HepG2 (cell line): ENCODE data around the gene IGHMBP2.
"Not testable (repeated sequence)": the region's sequence is repeated elsewhere in the genome, so short reads cannot be mapped to it uniquely, and the experiment has no call there.

Source experiments
- BHLHE40 ChIP-seq: IDR thresholded peaks from 2 replicates; pipeline ENCODE4 v1.6.1; 2011; ENCODE audit warnings: low read length, improper control_type of control experiment
- GLI4 ChIP-seq: sonication (generic); formaldehyde crosslinking; IDR thresholded peaks from 2 replicates; pipeline ENCODE4 v1.5.1; 2020; ENCODE audit warnings: missing genetic modification reagents, mild to moderate bottlenecking, moderate library complexity, borderline replicate concordance
- HMG20B ChIP-seq: conservative IDR thresholded peaks from 2 replicates; pipeline ENCODE4 v1.6.1; 2016; ENCODE audit warnings: missing genetic modification reagents, missing compliant biosample characterization
- HMGXB4 ChIP-seq, 2 experiments: sonication (generic) in 1 of 2; formaldehyde crosslinking in 1 of 2; IDR thresholded peaks; 2 replicates each; pipeline versions ENCODE4 v1.4.0 to v1.6.1; 2018 to 2020; ENCODE audit warnings: missing genetic modification reagents in 2 of 2, borderline replicate concordance in 1 of 2, low read depth in 1 of 2, mild to moderate bottlenecking in 1 of 2, missing biosample characterization in 1 of 2
- NAIF1 ChIP-seq: sonication (generic); formaldehyde crosslinking; IDR thresholded peaks from 2 replicates; pipeline ENCODE4 v1.5.0; 2020; ENCODE audit warnings: mild to moderate bottlenecking, missing genetic modification reagents, borderline replicate concordance
- POLR2AphosphoS5 ChIP-seq: IDR thresholded peaks from 2 replicates; pipeline ENCODE4 v1.6.1; 2012; ENCODE audit warnings: low read depth, low read length
- RAD21 ChIP-seq: fragments of 450-650 bp; formaldehyde crosslinking; IDR thresholded peaks from 2 replicates; pipeline ENCODE4 v1.5.0; 2020; ENCODE audit warnings: mild to moderate bottlenecking
- ZNF274 ChIP-seq: sonication (generic); formaldehyde crosslinking; IDR thresholded peaks from 2 replicates; pipeline ENCODE4 v1.5.1; 2020; ENCODE audit warnings: mild to moderate bottlenecking, missing genetic modification reagents
- TF ChIP-seq, protein P1 (sequence below): sonication (generic); formaldehyde crosslinking; IDR thresholded peaks from 2 replicates; pipeline ENCODE4 v1.5.0; 2020; ENCODE audit warnings: mild to moderate bottlenecking, missing genetic modification reagents, moderate library complexity

GRCh38 chr11:68884827-68885226 is 18.9 kb upstream of the IGHMBP2 start:
- TF ChIP-seq GLI4 (CRISPR knock-in tag); HMG20B (CRISPR knock-in tag); BHLHE40; NAIF1 (CRISPR knock-in tag); ZNF274 (CRISPR knock-in tag); HMGXB4 (CRISPR knock-in tag; IDR thresholded peaks at IDR 0.05; ENCODE audit: borderline replicate concordance in 1 of 2, low read depth in 1 of 2); RAD21 (CRISPR knock-in tag); POLR2AphosphoS5: not testable (repeated sequence)
- TF ChIP-seq, protein P1, sequence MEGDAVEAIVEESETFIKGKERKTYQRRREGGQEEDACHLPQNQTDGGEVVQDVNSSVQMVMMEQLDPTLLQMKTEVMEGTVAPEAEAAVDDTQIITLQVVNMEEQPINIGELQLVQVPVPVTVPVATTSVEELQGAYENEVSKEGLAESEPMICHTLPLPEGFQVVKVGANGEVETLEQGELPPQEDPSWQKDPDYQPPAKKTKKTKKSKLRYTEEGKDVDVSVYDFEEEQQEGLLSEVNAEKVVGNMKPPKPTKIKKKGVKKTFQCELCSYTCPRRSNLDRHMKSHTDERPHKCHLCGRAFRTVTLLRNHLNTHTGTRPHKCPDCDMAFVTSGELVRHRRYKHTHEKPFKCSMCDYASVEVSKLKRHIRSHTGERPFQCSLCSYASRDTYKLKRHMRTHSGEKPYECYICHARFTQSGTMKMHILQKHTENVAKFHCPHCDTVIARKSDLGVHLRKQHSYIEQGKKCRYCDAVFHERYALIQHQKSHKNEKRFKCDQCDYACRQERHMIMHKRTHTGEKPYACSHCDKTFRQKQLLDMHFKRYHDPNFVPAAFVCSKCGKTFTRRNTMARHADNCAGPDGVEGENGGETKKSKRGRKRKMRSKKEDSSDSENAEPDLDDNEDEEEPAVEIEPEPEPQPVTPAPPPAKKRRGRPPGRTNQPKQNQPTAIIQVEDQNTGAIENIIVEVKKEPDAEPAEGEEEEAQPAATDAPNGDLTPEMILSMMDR (CRISPR knock-in tag), result not testable (repeated sequence)
